Fibroblast of peridontal ligament (primary cell): ENCODE measurements around the gene MYH3.
A peak's percentile ranks its signal among the peaks of the same experiment; 100 is the strongest.
"Not testable (repeated sequence)": the region's sequence is repeated elsewhere in the genome, so short reads cannot be mapped to it uniquely, and the experiment has no call there.

Experiments
- DNase-seq: peaks from one replicate; pipeline ENCODE4 v3.0.0-alpha.2; 2010; ENCODE audit errors: extremely low read depth

Gene MYH3

GRCh38 chr17:10657148-10657547 is at the start of gene MYH3:
Gene MYH3, minus strand, starts transcription at chr17:10657309. Its CDS starts 2,245 bp downstream, at chr17:10655064.
- no peak for DNase-seq

- DNase-seq, result no peak
Measured at GRCh38 chr17:10705727-10706126, 48.6 kb upstream of the MYH3 start.

GRCh38 chr17:10702574-10702973 is 45.5 kb upstream of the MYH3 start:
- peak; percentile 20 for DNase-seq

GRCh38 chr17:10699856-10700255 is 42.7 kb upstream of the MYH3 start:
- DNase-seq, result peak; percentile 26

GRCh38 chr17:10698096-10698818 is 41.1 kb upstream of the MYH3 start:
- peak; percentile 61 for DNase-seq

GRCh38 chr17:10697092-10698081 is 40.3 kb upstream of the MYH3 start, which contains the start of the genes ADPRM and SCO1:
Gene ADPRM, plus strand, starts transcription at chr17:10697594. Its CDS starts 7,333 bp downstream, at chr17:10704927.
Gene SCO1, minus strand, starts transcription at chr17:10697533. Its CDS starts 26 bp downstream, at chr17:10697507.
- peak; percentile 91 for DNase-seq

GRCh38 chr17:10695875-10696407 is 38.8 kb upstream of the MYH3 start:
- not testable (repeated sequence) for DNase-seq

GRCh38 chr17:10687499-10687898 is 30.4 kb upstream of the MYH3 start:
- DNase-seq, result no peak

- peak; percentile 57 for DNase-seq
Measured at GRCh38 chr17:10683853-10684252, 26.7 kb upstream of the MYH3 start.

GRCh38 chr17:10681866-10682446 is 24.8 kb upstream of the MYH3 start:
- DNase-seq, result peak; percentile 18

GRCh38 chr17:10674704-10675103 is 17.6 kb upstream of the MYH3 start:
- DNase-seq, result no peak

GRCh38 chr17:10673312-10673711 is 16.2 kb upstream of the MYH3 start:
- no peak for DNase-seq

- peak; percentile 13 for DNase-seq
Measured at GRCh38 chr17:10668775-10669174, 11.7 kb upstream of the MYH3 start.

GRCh38 chr17:10666906-10667305 is 9.8 kb upstream of the MYH3 start:
- peak; percentile 65 for DNase-seq

- DNase-seq, result no peak
Measured at GRCh38 chr17:10664571-10664970, 7.5 kb upstream of the MYH3 start.

- no peak for DNase-seq
Measured at GRCh38 chr17:10663231-10663630, 6.1 kb upstream of the MYH3 start.

- DNase-seq, result no peak
Measured at GRCh38 chr17:10661437-10661836, 4.3 kb upstream of the MYH3 start.

- no peak for DNase-seq
Measured at GRCh38 chr17:10657879-10658278, 770 bp upstream of the MYH3 start.

- DNase-seq, result no peak
Measured at GRCh38 chr17:10653987-10654386, 3.1 kb downstream of the MYH3 start.

- no peak for DNase-seq
Measured at GRCh38 chr17:10652984-10653659, 4.0 kb downstream of the MYH3 start.

GRCh38 chr17:10651927-10652326 is 5.2 kb downstream of the MYH3 start:
- no peak for DNase-seq
